SKM-1 (cell line): ENCODE measurements around the gene MAN1B1.

ENCODE experiments used
- DNase-seq: peaks from one replicate; lab custom pipeline; 2025; ENCODE audit not compliant: unreplicated experiment; lab: John Stamatoyannopoulos, UW

The MAN1B1 gene

DNA sequence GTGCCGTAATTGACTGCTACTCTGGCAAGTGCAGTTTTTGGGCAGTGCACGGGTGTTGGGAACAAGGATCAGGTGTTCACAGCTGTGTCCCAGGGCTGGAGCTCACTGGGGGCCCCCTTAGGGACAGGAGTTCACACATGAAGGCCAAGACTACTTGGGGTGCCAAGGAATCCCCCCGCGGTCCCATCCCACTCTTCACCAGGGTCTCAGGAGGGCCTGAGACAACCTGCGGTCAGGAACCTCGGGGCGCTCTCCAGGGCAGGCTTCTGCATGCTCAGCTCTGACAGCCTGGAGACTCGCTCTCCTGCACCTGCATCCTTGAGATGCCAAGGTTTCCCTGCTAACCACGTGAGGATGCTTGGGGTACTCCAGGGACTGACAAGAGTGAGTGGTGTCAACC is 2.3 kb upstream of the MAN1B1 start:
- DNase-seq: no peak

DNA sequence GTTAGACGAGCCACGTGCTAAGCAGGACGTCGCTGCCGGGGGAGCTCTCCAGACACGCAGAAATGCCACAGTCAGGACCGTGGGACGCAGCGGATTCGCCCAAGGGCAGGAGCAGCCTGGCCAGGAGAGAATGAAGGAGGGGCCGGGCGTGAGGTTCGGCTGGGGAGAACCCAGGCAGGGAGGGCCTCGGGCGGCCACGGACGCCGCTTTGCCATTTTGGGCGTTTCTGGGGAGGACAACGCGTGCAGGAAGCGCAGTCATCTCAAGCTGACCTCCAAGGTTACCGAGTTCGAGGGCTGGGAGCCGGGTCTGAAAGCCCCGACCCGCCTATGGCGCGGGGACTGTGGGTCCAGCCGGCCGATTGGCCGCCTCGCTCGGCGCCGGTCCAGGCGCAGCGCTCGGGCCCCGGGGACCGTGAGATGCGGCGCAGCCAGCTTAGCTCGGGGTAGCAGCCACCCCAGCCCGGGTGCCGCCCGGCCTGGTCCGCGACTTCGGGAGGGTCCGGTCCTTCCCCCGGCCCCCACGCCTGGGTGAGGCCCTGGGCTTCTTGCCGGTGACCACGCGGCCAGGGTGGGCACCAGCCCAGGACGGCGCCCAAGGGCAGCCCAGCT is 760 bp upstream of the MAN1B1 start:
- no peak for DNase-seq

DNA sequence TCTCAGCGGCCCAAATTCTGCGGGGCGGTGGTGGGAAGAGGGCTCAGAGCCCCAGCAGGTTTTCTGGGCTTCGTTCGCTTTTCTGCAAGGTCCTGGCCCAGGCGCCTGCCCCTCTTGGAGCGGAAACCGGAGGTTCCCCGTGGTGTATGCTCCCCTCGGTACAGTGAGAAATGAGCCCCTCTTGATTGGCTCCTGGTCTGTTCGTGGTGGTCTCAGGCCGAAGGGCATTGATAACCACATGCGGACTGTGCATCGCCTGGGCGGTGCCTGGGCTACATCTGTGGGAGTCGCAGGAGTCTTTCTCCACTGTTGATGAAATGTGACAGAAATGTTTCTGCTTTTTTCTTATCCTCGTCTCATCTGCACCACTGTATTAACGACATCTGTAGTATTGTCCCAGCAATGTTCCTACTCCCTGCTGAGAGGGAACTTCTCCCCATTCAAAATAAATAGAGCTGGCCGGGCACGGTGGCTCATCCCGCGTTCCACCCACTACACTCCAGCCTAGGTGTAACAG is 682 bp downstream of the MAN1B1 start:
- no peak for DNase-seq

DNA sequence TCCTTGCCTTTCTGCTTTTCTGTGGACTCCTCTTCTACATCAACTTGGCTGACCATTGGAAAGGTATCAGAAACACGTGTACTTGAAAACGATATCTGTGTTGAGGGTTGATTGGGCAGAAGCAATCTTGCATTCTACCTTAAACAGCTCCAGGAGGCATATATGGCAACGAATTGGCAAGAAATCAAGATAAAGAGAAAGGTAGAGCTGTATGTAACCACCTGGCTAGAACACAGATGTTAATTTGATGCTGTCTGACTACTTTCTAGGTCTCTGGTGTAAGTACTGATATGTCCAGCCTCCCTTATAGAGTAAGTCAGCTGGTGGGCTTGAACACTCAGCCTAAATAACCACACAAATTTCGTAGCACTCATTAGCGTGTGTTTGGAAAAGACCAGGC is 1.3 kb downstream of the MAN1B1 start:
- DNase-seq: no peak

DNA sequence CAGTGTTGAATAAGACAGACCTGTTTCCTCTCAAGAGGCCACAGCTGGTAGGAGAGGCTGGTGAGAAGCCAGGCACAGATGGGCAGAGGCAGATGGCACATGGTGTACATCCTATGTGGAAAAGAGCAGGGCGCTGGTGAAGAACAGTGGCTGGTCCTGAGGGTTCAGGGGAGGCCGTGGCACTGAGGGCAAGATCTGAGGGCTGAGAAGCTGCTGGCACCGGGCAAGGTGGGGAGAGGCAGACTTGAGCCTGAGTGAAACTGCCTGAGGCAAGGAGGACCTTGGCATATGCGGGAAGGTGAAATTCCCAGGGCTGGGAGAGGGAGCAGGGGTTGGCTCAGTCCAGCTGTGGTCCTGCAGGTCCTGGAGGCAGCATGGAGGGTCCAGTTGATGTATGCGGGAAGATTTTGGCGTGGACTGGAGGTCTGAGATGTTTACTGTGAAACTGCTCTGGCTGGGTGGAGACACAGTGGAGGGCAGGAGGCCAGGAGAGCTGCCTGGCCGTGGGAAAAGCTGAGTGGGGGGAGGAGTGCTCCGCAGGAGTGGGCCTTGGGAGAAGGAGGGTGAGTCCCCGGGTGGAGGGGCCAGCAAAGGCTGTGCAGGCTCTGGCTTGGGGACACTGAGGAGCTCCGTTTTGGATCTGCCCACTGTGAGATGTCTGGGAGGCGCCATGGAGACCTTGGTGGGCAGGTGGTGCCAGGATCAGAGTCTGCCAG is 2.6 kb downstream of the MAN1B1 start:
- DNase-seq: no peak

DNA sequence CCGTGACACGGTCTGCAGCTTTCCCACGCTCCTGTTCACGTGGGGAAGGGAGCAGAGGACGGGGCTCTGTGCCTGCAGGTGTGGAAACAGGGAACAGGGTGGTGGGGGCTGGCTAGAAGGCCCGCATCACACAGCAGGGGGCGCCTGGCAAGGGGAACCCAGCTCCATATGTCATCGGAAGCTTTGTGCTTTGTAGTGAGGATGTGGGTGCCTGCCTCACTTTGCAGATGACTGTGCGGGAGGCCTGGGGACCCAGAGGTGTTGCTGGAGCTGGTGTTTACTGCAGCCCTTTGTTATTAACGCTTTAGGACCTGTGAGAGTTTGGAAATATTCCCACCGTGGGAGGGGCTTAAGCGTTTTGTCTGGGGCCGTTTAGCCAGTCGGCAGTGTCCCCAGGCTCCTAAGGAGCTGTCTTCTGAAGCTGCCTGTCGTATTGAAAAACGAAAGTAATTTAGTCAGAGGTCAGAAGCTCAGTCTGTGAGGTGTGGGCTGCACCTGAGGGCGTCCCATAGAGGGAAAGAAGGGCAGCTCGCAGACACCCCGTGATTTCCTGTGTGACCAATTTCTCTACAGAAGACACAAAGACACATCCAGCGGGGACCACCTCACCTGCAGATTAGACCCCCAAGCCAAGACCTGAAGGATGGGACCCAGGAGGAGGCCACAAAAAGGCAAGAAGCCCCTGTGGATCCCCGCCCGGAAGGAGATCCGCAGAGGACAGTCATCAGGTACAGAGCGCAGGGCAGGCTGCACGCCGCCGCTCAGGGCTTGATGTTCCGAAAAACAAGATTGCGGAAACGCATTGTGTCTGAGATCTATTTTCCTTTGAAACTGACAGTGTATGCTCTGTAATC is 9.1 kb downstream of the MAN1B1 start:
- DNase-seq: no peak

DNA sequence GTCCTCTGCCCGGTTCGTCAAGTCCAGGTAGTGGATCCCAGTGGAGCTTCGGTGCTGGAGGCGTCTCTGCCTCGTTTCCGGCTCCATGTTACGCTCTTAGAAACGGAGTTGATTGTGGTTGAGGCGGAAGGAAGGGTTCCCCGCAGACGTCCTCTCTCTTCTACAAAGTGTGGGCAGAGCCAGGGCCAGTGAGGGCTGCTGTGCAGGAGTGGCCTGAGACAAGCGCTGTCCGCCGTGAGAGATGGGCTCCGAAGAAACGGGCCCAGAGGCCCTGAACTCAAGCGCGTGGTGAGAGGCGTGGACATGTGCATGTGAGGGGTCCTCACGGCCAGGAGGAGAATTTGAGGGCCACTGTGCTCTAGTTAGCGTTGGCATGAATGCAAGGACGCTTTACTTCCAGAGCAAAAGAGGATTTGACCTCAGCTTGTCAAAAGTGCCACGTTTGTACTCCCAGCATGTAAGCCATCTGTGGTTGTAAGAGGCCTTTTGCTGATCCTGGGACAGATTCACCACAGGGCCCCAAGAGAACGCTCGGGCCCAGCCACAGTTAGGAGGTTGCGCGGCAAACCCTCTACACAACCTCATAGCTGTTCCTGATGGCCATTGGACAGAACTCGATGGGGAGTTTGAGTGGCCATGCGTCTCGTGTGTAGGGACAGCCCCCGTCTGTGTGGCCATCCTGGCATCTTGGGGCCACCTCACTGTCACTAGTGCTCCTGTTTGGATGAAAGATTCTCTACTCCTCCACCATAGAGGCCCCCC is 10.2 kb downstream of the MAN1B1 start:
- no peak for DNase-seq

DNA sequence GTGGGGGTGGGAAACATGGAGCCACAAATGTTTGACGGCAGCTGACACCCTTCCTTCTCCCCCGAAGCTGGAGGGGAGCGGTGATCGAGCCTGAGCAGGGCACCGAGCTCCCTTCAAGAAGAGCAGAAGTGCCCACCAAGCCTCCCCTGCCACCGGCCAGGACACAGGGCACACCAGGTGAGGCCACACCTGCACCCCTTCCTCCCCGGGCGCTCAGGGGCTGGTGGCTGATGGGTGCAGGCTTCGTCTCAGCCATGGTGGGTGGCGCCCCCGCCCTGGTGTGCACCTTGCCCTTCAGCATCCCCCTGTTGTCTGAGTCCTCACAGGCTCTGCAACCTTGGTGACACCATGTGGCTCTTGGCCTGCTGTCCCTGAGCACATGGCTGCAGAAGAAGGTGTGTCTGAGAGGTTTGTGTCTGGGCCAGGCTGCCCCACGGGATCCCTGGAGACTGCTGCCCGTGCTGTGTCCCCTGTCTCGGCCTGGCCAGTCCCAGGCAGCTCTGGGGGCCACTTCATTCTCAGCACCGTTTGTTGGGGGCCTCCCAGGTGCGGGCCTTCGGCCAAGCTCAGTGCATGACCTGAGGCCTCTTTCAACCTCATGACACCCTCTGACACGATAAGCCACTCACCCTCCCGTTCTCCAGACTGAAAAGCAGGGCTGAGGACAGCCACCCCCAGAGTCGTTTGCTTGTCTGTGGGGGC is 11.1 kb downstream of the MAN1B1 start:
- no peak for DNase-seq

DNA sequence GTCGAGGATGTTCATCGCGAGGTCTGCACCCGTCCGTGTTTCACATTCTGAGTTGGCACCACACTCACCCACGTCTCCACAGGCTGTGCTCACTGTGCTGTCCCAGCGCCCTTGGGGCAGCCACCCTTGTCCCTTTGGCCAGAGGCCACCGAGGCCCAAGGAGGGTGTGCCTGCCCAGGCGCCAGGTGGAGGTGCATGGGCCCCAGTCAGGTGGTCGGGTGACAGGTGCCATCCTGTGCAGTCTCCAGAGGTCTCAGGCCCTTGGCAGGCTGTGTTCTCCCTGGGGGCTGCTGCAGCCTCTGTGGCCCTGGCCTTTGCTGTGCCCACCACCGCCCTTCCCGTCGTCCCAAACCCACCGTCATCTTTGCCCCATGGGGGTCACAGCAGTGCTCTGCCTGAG is 12.4 kb downstream of the MAN1B1 start:
- DNase-seq: no peak

DNA sequence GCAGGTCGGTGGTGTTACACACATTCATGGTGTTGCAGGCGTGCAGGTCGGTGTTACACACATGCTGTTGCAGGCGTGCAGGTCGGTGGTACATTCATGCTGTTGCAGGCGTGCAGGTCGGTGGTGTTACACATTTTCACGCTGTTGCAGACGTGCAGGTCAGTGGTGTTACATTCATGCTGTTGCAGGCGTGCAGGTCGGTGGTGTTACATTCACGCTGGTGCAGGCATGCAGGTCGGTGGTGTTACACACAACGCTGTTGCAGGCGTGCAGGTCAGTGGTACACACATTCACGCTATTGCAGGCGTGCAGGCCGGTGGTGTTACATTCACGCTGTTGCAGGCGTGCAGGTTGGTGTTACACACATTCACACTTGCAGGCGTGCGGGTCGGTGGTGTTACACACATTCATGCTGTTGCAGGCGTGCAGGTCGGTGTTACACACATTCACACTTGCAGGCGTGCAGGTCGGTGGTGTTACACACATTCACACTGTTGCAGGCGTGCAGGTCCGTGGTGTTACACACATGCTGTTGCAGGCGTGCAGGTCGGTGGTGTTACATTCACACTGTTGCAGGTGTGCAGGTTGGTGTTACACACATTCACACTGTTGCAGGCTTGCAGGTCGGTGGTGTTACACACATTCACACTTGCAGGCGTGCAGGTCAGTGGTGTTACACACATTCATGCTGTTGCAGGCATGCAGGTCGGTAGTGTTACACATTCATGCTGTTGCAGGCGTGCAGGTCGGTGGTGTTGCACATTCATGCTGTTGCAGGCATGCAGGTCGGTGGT is 16.6 kb downstream of the MAN1B1 start:
- DNase-seq: no peak

DNA sequence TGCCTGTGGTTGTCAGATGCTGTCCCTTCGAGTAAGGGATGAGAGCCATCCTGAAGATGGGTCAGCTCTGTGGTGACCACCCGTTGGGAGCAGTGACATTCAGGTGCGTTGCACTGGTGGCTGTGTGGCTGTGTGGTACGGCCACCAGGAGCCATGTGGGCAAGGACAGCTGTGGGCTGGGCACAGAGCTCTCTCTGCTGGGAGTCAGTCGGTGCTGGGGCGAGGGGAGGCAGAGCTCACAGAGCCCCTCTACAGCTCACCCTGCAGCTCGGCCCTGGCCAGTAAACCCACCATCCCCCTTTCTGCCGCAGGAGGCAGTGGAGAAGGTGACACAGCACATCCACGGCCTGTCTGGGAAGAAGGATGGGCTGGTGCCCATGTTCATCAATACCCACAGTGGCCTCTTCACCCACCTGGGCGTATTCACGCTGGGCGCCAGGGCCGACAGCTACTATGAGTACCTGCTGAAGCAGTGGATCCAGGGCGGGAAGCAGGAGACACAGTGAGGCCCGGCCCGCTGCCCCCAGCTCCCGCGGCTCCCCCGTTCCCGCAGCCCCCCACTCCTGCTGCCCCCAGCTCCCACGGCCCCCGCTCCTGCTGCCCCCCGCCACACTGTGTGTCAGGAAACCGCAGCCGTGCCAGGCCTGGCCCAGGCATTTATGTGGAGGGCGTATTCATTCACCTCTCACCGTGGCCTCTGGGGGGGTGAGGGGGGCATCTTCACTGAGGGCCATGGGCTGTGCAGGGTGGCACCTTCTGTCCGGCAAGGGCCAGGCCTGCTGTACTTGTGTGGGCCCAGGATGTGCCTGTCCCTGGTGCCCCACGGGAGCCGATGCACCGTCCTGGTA is 19.3 kb downstream of the MAN1B1 start:
- DNase-seq: no peak

DNA sequence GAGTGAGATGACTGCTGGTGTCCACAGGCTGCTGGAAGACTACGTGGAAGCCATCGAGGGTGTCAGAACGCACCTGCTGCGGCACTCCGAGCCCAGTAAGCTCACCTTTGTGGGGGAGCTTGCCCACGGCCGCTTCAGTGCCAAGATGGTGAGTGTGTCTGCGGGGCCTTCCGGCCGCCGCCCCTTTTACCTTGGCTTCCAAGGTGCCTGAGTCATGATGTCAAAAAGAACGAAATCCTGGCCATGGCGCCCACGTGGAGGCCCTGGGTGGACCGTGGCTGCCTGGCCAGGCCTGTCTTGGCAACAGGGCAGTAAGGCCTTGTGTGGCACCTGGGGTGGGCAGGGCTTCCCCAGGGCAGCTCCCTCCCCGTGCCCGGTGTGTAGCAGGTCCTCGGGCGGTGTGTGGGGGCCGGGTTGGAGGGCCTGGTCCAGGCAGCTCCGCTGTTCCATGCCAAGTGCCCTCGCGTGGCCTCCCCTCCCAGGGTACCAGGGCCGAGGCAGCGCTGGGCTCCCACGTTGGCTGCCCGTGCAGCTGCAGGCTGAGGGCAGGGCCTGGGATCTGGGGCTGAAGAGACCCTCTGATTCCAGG is 20.0 kb downstream of the MAN1B1 start:
- DNase-seq: no peak

DNA sequence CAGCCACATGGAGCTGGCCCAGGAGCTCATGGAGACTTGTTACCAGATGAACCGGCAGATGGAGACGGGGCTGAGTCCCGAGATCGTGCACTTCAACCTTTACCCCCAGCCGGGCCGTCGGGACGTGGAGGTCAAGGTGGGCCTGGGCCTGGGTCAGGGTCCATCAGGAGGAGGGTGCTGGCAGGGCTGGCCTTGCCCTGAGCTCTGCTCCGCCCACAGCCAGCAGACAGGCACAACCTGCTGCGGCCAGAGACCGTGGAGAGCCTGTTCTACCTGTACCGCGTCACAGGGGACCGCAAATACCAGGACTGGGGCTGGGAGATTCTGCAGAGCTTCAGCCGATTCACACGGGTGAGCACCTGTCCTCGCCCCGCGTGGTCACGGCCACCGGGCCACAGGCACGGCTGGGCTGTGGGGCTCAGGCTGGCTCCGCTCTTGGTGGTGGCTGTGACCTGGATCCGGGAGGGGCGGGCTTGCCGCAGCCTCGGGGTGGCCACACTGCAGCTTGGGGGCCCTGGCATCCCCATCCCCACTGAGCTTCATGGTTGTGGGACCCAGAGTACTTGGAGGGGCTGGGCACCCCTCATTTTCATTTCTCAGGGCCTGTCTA is 20.6 kb downstream of the MAN1B1 start:
- no peak for DNase-seq

DNA sequence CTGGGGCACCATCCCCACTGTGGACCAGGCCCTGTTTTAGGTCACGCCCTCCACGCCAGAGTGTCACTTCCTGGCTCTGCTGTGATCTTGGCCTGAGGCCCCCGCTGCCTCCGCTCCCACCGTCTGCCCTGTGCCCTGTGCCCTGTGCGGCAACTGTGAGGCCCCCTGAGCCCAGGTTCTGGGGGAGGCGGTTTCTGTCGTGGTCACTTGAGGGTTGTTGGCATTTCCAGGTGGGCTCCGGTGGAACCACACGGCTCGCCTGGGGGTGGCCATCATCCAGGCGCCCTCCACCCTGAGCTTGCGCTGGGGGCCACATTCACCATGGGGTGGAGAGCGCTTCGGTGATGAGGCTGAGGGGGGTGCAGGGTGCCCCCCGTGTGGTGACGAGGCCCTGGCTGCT is 21.2 kb downstream of the MAN1B1 start:
- no peak for DNase-seq

DNA sequence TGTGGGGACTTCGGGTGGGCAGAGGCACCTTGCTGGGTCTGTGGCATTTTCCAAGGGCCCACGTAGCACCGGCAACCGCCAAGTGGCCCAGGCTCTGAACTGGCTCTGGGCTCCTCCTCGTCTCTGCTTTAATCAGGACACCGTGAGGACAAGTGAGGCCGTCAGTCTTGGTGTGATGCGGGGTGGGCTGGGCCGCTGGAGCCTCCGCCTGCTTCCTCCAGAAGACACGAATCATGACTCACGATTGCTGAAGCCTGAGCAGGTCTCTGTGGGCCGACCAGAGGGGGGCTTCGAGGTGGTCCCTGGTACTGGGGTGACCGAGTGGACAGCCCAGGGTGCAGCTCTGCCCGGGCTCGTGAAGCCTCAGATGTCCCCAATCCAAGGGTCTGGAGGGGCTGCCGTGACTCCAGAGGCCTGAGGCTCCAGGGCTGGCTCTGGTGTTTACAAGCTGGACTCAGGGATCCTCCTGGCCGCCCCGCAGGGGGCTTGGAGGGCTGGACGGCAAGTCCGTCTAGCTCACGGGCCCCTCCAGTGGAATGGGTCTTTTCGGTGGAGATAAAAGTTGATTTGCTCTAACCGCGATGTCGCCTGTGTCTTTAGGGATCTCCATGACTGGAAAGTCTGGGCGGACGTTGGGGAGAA is 21.9 kb downstream of the MAN1B1 start:
- DNase-seq: no peak

DNA sequence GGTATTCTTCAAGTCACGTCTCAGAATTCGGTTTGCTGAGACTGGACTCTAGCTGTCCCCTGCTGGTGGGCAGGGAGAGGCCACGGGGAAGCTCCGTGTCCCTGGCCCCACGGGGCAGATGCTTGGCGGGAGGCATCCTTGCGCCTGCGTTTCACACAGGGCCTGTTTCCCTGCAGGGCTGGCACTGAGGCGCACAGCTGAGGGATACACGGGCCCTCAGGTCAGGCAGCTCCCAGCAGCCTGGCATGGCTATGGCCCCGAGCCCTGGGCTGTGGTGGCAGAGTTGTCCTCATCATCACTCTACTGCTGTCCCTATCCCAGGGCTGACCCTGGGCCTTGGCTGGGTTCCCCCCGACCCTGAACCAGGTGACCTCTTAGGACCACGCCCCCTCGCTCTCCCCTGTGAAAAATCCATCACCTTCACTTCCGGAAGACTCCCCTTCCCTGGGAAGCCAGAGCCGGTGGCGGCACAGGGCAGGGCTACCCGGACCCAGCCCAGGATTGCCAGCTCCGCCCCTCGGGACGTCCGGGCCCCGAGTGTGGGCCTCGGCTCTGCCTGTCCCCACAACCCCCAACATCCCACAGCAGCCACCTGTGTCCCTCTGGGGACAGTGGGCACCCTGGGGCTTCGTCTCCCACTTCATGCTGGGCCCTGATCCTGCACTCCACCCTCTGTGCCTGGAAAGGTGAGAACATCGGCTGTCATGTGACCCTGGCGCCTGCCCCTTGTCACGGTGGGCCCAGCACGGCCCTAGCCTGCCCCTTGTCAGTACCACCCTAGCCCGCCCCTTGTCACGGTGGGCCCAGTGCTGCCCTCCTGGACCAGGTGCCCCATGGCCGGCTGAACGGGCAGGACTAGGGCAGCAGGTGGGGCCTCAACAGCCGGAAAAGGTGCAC is 22.7 kb downstream of the MAN1B1 start:
- no peak for DNase-seq
